Activated naive CD8-positive, alpha-beta T cell treated with anti-CD3 and anti-CD28 coated beads for 36 hours (primary cell): ENCODE results near the gene AFG1L. TPM values are rescaled to one million over a fixed set of nuclear protein-coding genes. Genes with fewer than 3 reads are reported as not detected.

Experiments used
- total RNA-seq, 2 experiments: library from RNA; stranded (reverse); gene quantifications; one replicate each; pipeline ENCODE4 v1.2.3, GENCODE V29; 2021

Gene AFG1L
- total RNA-seq, 2 experiments from 2014 or later = 4.0 to 4.6 TPM

Other genes starting within 250 kb of the AFG1L start
- 10 to 100 TPM; 10.4 to 11.4 TPM for gene OSTM1, start 220.3 kb upstream of the AFG1L start, total RNA-seq
- not detected for gene NR2E1, start 129.0 kb upstream of the AFG1L start, total RNA-seq
- 10 to 100 TPM; 75.0 to 81.6 TPM for gene SNX3, start 34.0 kb upstream of the AFG1L start, total RNA-seq